Ascending aorta (tissue), 2 donors: ENCODE measurements around the gene PLCH2. TPM values are rescaled to one million over a fixed set of nuclear protein-coding genes. Genes with fewer than 3 reads are reported as not detected.

ENCODE experiments used
- DNase-seq, 2 donors: peaks; one replicate each; pipeline ENCODE4 v3.0.0-alpha.2; 2019; ENCODE audit warnings: low spot score in 2 of 2
- H3K27ac ChIP-seq, 2 donors: fragments of 200-600 bp; sonication (generic); one replicate each; pipeline ENCODE4 v1.5.1; 2016 to 2017; ENCODE audit warnings: mild to moderate bottlenecking in 1 of 2
- H3K27me3 ChIP-seq: fragments of 200-600 bp; sonication (generic); one replicate; pipeline ENCODE4 v1.5.1; 2017
- H3K36me3 ChIP-seq, 2 donors: fragments of 200-600 bp; sonication (generic); one replicate each; pipeline ENCODE4 v1.5.1; 2016
- H3K4me1 ChIP-seq, 2 donors: fragments of 200-600 bp; sonication (generic); one replicate each; pipeline ENCODE4 v1.5.1; 2016 to 2017; ENCODE audit warnings: mild to moderate bottlenecking in 1 of 2
- H3K4me3 ChIP-seq, 2 donors: fragments of 200-600 bp; sonication (generic); one replicate each; pipeline ENCODE4 v1.5.1; 2016 to 2017; ENCODE audit warnings: mild to moderate bottlenecking in 1 of 2
- H3K9me3 ChIP-seq, 2 donors: fragments of 200-600 bp; sonication (generic); one replicate each; pipeline ENCODE4 v1.5.1; 2016
- intact Hi-C: fragments of 100-400 bp; cut with DNase I; formaldehyde crosslinking; loops from one replicate; pipeline ENCODE4 v1.15.1; 2023
- total RNA-seq: library from RNA; depleted of rRNA; stranded (reverse); fragments of >200 nt; gene quantifications from one replicate; pipeline ENCODE4 v1.1.0, GENCODE V29; 2016
- TF ChIP-seq, protein P1 (sequence below), 3 experiments: fragments of 200-600 bp in 2 of 3; fragments of 450-650 bp in 1 of 3; sonication (generic) in 2 of 3; IDR thresholded peaks; one replicate each; pipeline ENCODE4 v1.5.1; 2016 to 2019; ENCODE audit warnings: antibody characterized with exemption in 3 of 3, mild to moderate bottlenecking in 1 of 3, moderate library complexity in 1 of 3

PLCH2 gene
- total RNA-seq, 1 donor from 2014 or later: not detected

DNA sequence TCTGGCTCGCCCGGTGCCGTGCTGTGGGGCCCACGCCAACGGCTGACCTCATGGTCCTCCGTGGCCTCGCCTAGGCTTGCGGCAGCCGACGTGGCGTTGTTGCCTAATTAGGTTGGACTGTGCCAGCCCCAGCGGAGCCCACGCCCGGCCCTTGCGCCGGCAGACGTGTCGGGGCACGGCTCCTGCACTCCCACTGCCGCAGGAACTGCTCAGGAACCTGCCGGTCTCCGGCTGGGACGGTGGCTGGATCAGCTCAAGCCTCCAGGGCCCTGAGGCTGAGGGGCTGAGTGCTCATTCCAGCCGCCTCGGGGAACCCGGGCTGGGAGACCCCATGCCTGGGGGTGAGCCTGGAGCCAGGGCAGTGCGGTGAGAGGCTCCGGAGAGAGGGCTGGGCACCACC, 47.6 kb upstream of the PLCH2 start:
- TF ChIP-seq, protein P1, sequence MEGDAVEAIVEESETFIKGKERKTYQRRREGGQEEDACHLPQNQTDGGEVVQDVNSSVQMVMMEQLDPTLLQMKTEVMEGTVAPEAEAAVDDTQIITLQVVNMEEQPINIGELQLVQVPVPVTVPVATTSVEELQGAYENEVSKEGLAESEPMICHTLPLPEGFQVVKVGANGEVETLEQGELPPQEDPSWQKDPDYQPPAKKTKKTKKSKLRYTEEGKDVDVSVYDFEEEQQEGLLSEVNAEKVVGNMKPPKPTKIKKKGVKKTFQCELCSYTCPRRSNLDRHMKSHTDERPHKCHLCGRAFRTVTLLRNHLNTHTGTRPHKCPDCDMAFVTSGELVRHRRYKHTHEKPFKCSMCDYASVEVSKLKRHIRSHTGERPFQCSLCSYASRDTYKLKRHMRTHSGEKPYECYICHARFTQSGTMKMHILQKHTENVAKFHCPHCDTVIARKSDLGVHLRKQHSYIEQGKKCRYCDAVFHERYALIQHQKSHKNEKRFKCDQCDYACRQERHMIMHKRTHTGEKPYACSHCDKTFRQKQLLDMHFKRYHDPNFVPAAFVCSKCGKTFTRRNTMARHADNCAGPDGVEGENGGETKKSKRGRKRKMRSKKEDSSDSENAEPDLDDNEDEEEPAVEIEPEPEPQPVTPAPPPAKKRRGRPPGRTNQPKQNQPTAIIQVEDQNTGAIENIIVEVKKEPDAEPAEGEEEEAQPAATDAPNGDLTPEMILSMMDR (IDR thresholded peaks at IDR 0.05): no peak
- H3K27me3 ChIP-seq: no peaks in the 10 kb centered on the region
- intact Hi-C loops: no loop called here

DNA sequence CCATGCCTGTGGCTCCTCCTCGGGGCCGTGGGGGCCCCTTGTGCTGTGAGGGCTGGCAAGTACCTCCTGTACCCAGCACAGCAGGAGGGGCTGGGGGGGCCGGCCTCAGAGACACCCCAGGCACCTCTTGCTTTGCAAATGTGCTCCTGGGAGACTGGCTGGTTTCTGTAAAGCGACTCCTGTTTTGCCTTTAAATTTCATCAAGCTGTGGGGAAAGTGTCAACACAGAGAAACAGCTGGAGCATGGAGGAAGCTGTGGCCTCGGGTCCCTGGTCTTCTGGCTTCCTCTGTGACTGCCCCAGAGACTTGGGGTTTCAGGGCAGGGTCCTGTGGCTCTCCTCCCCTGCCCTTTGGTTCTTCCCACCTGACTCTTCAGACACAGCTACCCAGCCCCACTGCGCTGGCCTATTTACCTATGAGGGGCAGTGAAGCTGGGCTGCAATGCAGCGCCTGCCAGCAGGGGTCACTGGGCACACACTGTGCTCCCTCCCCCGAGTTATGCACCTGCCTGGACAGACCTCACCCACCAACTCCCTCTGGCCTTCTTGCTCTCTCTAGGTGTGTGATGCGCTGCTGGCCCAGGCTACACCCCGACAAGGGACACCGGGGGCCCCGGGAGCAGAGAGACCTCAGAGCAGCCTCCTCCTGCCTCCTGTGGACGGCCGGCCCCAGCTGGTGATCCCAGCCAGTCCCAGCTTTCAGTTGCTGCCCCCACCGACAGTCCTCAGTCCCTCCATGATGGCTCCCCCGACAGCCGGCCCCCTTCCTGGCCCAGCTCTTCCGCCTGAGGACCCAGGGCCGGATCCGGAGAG, 46.1 kb upstream of the PLCH2 start:
- TF ChIP-seq, protein P1 (IDR thresholded peaks at IDR 0.05): no peak
- no peak for DNase-seq
- Histone ChIP-seq H3K27me3 (no peaks in the 10 kb centered on the region), H3K27ac (no peak overlapping the region), H3K9me3 (no peaks in the 10 kb centered on the region), H3K4me1 (no peaks in the 10 kb centered on the region), H3K4me3 (no peak overlapping the region), H3K36me3 (no peaks in the 10 kb centered on the region)
- intact Hi-C loops: no loop called here

More for the DNA sequence above, 47.6 kb upstream of the PLCH2 start:
- no peaks in the 10 kb centered on the region for H3K4me1 ChIP-seq
- H3K4me3 ChIP-seq: no peak overlapping the region
- peaks cover 0 to 3% of the 10 kb centered on the region in 2 donors for H3K9me3 ChIP-seq
- H3K36me3 ChIP-seq: no peaks in the 10 kb centered on the region
- no peak for DNase-seq
- no peak overlapping the region for H3K27ac ChIP-seq

DNA sequence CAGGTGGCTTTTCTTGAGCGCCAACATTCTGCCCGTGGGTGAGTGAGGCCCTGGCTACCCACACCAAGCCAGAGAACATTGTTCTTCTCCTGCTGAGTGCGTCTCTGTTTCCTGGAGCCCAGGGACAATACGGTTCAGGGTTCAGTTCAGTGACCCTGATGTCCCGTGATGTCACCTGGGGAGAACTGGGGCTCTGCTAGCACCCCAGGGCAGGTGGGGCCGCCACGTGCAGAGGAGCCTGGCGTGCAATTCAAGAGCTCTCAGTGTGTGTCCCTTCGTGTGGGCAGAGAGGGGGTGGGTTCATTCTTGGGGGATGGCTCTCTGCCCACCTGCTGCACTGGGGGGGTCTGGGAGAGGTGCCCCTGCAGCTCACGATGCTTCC, 45.5 kb upstream of the PLCH2 start:
- Histone ChIP-seq H3K27me3 (no peaks in the 10 kb centered on the region), H3K4me1 (no peaks in the 10 kb centered on the region), H3K27ac (no peak overlapping the region), H3K4me3 (no peak overlapping the region), H3K36me3 (no peaks in the 10 kb centered on the region), H3K9me3 (no peaks in the 10 kb centered on the region)
- no peak for DNase-seq
- intact Hi-C loops: no loop called here
- TF ChIP-seq, protein P1 (IDR thresholded peaks at IDR 0.05): no peak

DNA sequence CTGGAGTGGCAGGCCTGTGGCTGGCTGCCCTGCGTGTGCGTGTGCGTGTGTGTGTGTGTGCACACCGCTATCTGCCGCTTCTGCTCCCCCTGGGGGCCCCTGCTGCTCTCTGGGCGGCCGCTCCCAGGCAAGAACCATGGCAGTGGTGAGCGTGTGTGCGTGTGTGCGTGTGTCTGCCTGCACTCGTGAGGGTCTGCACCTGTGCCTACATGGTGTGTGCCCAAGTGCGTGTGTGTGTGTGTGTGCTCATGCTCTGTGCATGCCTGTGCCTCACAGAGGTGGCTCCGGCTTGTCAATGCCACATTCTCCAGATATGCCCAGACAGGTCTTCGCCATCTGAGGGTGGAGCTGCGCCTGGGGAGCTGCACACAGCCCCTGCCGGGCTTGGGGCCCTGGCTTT, 45.0 kb upstream of the PLCH2 start:
- no peaks in the 10 kb centered on the region for H3K4me1 ChIP-seq
- TF ChIP-seq, protein P1 (IDR thresholded peaks at IDR 0.05): no peak
- H3K9me3 ChIP-seq: no peaks in the 10 kb centered on the region
- no peaks in the 10 kb centered on the region for H3K27me3 ChIP-seq
- H3K4me3 ChIP-seq: no peak overlapping the region
- no peak for DNase-seq
- no peak overlapping the region for H3K27ac ChIP-seq
- H3K36me3 ChIP-seq: no peaks in the 10 kb centered on the region
- intact Hi-C loops: no loop called here

DNA sequence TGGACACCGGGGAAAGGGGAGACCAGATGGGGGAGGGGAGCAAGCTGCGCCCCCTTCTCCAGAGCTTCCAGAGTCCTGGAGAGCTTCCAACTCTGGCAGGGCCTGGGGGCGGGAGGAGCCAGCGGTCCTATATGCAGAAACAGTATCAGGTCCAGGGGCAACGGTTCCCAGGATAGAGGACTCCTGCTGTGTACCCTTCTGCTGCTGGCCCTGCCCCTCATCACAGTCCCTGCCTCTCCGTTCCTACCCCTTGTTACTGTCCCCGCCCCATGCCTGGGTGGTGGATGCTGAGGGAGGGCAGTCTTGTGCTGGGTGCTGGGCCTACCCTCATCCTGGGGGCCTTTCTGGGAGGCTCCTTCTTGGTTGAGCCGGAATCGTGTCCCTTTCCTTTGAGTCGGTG, 44.6 kb upstream of the PLCH2 start:
- H3K9me3 ChIP-seq: no peaks in the 10 kb centered on the region
- DNase-seq: no peak
- no peaks in the 10 kb centered on the region for H3K36me3 ChIP-seq
- no peaks in the 10 kb centered on the region for H3K27me3 ChIP-seq
- H3K4me3 ChIP-seq: no peak overlapping the region
- no peaks in the 10 kb centered on the region for H3K4me1 ChIP-seq
- intact Hi-C loops: no loop called here
- TF ChIP-seq, protein P1 (IDR thresholded peaks at IDR 0.05): no peak
- H3K27ac ChIP-seq: no peak overlapping the region
